COLO668 (cell line): ENCODE data around the gene LRFN4.
A peak's percentile ranks its signal among the peaks of the same experiment; 100 is the strongest.

ENCODE experiments used
- DNase-seq: peaks from one replicate; lab custom pipeline; 2025; ENCODE audit not compliant: unreplicated experiment; lab: John Stamatoyannopoulos, UW

LRFN4 gene

DNA sequence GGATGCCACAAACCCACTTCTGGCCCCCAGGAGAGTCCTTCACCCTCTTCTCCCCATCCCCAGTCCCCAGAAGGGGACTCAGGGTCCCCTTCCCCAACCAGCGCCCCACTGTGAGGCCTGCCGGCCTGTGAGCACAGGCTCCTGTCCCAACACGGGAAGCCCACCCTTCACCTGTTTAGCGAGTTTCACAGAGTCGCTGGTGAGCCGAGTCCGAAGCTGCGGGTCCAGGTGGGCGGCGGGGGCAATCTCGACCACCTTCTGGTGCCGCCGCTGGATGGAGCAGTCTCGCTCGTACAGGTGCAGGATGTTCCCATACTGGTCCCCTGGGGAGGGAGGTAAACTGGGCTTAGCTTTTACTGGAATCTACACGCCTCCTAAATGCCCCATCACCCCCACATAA lies 13.3 kb downstream of the LRFN4 start:
- no peak for DNase-seq

DNA sequence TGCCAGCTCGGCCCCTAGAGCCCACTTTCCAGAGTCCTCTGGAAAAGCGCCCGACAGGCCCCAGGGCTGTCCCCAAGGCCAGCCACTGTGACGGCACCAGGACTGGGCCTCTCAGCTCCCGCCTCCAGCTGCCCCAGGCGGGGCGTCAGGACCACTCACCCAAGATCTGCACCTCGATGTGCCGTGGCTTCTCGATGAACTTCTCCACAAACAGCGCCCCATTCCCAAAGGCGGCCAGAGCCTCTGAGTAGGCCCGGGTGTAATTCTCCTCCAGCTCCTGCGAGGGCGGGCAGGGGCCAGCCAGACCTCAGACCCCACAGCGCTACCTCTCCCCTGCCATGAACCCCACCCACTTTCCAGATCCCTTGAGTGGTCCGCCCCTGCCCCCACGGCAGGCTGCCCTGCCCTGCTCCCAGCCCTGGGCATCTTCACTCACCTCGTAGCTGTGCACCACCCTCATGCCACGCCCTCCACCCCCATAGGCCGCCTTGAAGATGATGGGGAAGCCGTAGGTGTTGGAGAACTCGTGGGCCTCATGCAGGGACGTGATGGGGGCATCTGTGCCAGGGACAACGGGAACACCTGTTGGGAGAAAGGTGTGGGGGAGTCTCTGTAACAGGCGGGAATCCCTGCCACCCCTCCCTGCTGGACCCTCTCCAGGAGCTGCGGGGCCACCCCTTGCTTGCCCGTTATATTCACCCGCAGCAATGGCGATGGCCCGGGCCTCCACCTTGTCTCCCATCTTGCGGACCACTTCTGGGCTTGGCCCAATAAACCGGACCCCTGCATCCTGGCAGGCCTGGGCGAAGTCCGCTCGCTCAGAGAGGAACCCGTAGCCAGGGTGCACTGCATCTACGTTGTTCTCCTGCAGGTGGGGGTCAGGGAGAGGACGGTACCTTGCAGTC lies 14.0 kb downstream of the LRFN4 start:
- DNase-seq, result no peak

DNA sequence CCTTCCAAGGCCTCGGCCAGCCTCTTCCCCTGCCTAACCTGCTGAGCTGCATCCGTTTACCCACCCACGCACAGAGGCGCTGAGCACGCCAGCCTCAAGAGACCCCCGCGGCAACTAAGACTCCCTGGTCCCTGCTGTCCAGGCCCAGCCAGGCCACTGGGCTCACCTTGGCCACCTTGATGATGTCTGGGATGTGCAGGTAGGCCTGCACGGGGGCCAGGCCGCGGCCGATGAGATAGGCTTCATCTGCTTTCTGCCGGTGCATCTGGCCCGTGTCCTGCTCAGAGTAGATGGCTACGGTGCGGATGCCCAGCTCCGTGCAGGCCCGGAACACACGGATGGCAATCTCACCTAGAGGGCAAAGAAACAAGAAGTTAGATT lies 14.6 kb downstream of the LRFN4 start:
- DNase-seq, result no peak

DNA sequence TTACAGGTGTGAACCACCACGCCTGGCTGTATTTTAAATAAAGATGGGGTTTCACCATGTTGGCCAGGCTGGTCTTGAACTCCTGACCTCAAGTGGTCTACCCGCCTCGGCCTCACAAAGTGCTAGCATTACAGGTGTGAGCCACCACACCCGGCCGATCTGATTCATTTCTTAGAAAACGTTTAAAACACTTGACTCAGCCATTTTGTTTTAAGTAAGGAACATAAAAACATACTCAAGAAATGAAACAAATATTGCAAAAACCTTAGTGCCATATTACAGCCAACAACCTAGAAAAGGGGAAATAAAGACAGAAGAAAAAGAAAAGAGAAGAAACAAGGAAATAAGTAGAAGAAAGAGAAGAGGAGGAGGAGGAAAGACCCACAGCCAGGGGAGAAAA lies 17.4 kb downstream of the LRFN4 start:
- DNase-seq, result no peak

DNA sequence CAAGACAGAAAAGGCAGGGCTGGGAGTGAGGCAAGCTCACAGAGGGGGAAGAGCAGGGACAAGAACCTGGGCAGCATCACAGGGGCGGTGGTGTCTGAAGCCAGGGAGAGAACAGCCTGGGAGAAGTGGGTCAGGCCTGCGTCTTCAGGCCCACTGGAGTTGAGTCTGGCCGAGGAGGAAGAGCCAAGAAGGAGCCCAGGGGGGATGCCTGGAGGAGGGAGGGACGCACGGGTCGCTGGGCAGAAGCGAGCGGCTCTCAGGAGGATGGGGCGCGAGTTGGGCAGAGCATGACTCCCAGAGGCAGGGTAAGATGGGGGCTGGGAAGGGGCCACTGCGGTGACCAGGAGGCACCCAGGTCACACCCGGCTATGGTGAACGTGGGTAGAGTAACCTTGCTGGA lies 18.5 kb downstream of the LRFN4 start:
- no peak for DNase-seq

DNA sequence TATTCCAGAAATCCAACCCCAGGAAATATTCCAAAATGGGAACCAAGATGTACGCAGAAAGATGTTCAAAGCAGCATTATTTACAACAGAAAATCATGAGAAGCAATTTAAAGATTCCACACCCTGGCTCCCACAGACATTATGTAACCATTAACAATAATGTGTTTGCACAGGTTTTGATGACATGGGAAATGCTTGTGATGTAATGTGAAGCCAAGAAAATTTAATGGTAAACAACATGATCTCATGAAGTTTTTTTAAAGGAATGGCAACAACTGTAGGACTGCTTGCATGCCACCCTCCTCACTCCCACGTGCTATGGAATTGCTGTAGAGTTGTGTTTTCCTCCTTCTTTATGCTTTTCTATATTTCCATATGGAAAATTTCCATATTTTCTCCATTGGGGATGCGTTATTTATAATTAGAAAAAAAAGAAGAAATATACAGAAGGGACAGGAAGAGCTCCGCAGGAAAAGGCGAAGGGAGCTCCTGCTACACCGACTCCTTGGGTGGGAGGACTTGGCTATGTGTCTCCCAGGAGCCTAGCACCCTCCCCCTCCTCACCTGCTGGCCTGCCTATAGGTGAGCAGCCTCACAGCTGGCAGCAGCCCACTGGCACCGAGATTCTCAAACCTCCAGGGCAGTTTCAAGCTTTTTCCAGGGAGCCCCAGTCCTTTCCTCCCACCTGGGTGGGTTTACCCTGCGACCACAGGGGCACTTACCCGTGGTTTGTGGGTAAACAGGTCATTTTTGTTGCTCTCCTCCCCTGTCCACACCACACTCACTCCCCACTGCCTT lies 20.9 kb downstream of the LRFN4 start:
- no peak for DNase-seq

DNA sequence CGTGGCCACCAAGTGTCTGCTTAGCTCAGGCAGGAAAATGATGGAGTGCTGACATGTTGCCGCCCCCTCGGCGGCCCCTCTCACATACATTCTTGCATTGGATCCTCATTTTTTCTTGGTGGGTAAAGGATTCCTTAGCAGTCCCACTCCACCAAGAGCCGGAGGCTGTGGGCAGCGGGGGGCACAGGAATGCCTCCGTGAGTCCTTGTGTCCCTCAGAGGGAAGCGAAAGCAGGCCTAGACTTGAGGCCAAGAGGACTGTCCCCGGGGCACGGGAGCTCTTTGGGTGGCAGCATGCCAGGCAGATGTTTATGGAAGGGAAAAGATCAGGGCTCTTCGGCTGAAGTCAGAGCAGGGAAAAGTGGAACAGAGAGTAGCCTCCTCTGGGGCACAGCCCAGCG lies 21.6 kb downstream of the LRFN4 start:
- no peak for DNase-seq

DNA sequence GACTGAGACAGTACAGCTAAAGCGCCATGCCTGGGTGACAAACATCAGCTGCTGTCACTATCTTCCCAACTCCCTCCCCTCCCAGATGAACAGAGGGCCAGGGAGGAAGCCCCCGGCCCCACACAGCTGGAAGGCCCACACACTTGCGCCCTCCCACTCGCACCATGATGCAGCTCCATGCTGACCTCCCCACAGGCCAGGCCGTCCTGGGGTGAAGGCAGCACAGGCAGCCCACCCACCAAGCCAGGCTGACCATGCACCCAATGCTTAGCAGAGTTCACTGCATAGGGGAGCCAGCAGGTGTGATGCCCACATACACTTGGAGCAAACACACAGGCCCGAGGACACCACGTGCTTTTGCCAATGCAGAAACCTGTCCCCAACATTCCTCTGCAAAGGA lies 22.1 kb downstream of the LRFN4 start:
- DNase-seq, result no peak

DNA sequence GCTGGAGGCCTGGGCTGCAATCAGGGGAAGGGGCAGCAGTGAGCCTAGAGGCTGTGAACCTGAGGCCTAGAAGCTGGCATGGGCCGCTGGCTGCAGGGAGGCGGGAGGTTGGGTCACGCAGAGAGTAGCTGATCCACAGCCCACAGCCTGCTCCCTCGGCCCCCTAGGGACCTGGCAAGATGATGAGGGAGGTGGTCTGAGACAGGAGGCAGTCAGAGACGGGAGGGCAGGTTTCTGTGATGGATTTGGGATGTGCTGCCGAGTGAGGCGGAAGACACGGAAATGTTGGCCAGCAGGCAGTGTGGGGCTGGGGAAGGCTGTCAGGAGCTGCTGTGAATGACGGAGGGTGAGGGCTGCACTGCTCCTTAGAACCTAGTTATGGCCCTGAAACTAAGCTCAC lies 22.7 kb downstream of the LRFN4 start:
- no peak for DNase-seq

DNA sequence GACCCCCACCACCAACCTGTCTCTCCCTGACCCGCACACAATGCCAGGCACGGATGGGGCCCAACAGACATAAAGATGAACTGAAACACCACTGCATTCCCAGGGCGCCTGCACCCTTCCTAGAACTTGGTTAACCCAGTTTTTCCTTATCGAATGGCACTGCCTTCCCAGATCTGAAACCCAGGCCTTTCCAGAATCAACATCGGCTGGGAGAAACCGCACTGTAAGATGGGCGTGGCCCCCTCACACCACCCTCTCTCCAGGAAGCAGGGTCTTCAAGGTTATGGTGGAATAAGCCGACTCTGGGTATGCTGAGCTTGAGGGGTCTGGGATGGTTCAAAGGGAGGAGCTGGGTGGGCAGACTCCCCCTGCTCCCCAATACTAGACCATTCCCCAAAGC lies 23.1 kb downstream of the LRFN4 start:
- DNase-seq, result no peak

DNA sequence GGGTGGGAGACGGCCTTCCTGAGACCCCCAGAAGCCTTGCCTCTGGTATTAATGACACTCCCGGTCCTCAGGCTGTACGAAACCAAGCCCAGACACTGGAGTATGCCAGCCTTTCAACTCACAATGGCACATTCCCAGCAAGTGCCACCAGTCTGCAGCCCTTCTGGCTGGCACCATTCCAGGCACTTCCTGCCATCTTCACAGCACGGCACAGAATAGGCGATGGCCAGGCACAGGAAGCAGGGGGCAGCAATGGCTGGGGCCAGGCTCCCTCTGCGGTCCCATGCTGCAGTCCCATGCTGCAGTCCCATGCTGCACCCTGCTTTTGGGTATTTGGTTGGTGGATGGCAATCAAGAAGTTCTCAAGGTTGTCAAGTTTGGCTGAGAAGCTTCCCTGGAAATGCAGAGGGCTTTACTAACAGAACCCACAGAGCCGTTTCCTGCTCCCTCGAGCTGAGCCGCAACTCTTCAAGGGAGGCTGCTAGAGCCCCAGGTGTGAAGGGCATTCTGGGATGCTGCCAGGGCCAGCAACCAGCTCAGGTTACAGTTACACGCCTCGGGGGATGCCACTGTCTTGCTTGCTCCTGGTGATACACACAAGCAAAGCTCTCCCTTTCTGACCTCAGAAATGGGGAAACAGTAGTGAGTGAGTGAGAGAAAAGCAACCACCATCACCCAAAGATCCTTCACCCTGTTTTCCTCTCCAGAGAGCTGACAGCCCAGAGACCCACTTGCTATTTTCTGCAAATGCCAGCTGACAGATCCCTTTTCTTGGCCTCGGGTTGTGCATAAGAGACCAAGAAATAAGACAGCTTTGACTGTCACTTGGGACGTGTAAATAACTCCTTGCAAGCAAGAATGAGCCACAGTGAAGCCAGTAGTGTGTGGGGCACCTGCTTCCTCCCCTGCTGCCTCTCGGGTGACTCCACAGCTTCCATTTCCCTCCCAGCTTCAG lies 23.9 kb downstream of the LRFN4 start:
- DNase-seq, result peak; percentile 90

DNA sequence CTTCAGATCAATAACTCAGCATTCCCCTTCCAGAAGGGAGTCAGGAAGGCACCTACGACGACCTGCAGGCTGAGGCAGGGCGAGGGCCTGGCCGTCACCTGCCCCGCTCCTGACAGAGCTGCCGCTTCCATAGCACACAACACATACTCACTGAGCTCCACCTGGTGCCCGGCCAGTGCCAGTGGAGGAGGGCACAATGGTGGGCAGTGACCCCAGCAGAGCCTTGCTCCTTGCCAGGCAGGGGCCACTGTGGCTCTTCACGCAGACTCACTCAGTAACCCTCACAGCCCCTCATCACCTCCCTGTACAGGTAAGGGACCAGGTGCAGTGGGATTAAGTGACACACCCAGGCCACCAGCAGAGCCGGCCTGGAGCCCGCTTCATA lies 24.6 kb downstream of the LRFN4 start:
- DNase-seq, result peak; percentile 70

DNA sequence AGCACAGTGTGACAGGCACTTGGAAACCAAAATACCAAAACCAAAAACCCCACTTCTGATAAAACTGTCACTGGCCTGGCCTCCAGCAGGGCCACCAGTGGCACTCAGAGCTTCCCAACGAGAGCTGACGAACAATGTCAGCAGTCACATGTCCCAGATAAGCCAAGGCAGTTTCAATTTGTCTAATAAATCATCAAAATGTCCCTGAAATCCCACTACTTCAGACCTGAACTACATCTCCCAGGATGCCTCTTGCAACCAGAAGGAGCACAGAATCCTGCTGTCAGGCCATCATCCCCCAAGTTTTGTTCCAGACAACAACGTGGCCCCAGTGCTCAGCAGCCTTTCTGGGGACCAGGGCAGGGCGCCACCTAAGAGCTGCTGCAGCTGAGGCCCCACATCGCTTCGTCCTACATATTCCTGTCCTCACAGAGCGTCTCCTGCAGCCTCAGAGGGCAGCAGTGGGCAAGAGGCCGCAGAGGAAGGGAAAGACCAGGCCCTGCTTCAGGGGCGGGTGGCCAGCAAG lies 25.1 kb downstream of the LRFN4 start:
- DNase-seq, result no peak

DNA sequence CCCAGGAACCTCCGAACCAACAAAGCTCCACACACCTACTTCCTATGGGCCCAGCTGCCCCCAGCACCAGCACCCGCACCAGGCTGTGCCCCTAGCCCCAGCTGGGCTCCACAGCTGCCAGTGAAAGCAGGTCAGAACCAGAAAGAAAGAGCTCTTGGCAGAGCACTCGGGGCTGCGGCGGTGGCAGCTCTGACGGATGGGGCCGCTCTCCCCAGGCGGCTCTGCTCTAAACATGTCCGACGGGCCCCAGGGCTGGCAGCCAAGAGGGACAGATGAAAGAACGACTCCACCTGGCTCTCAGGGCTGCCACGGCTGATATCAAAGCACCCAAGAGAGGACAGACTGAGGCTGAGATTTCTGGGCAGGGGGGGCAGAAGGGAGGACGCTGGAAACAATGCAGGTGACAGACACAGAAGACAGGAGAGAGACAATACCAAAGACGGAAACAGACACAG lies 25.7 kb downstream of the LRFN4 start:
- DNase-seq, result peak; percentile 63

DNA sequence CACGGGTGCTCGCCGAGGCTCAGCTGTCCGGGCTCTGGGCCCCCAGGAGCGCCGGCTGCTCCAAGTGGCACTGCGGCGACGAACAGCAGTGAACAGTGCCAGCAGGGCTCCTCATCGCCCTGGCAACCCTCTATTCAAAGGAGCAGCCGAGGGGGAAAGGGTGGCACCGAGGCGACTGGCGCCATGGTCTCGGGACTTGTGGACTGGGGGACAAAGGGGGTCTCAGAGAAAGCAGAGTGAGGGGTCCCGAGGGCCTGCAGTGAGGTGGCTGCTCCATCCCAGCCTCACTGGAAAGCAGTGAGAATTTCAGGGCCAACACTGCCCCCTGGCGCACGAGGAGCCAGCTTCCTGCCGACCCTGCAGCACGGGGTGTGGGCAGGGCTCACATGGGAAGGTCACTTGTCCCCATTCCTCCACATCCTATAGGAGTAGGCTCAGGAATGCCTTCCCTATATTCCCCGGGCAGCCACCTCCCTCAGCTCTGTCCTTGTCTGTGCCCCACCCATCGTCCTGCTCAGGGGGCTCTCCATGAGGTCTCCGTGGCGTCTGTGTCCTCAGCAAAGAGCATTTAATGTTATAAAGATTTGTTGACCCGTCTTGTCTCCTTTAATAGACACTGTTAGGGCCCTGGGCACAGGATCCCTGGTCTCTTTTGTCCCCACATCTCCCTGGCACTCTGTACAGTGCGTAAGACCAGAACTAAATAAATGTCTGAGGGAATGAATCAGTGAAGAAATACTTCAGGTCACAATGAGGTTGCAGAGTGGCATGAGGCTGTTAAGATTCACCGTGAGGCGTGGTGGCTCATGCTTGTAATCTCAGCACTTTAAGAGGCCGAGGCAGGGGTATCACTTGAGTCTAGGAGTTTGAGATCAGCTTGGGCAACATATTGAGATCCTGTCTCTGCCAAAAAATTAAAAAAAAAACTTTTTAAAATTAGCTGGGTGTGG lies 26.4 kb downstream of the LRFN4 start:
- peak; percentile 85 for DNase-seq

DNA sequence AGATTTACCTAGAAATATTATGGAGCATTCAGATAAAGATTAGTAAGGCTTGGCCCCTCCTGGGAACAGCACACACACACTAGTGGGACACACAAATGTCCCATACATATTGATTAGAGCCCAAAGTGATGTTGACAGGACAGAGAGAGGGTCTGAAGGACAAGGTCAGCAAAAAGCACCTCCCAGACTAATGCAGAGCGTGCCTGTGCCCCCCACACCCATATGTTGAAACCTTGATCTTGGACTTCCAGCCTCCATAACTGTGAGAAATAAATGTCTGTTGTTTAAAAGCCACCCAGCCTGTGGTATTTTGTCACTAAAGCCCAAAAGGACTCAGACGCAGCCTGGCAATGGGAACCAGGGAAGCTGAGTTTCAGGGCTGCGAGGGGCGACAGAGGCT lies 27.6 kb downstream of the LRFN4 start:
- no peak for DNase-seq

DNA sequence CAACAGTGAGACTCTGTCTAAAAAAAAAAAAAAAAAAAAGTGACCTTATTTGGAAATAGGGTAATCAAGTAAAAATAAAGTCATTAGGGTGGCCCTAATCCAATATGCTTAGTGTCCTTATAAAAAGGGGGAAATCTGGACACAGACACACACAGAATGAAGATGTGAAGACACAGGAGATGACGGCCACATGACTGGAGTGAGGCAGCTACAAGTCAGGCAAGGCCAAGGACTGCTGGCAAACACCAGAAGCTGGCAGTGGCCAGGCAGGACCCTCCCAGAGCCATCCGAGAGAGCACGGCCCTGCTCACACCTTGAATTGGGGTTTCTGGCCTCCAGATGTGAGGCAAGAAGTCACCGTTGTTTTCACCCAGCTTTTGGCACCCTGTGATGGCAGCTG lies 28.6 kb downstream of the LRFN4 start:
- no peak for DNase-seq

DNA sequence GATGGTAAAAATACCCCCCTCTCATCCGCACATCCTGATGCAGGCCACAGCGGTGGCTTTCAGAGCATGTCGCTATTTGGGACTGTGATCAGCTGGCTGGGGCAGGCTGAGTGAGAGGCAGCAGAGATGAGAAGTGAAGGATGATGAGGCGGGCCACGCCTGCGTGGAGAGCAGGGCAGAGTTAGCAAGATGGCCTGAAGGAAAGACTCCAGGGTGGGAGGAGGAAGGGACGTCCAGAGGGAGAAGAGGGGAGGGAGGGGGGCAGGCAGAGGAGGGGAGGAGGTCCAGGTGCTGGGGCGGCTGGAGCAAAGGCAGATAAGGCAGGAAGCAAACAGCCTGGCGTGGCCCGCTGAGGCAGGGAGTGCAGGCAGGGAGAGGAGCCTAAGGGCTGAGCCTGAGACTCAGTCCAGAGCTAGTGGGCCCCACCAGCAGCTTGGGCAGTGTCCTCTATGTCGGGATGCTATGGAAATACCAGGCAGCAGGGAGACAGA lies 29.1 kb downstream of the LRFN4 start:
- no peak for DNase-seq

DNA sequence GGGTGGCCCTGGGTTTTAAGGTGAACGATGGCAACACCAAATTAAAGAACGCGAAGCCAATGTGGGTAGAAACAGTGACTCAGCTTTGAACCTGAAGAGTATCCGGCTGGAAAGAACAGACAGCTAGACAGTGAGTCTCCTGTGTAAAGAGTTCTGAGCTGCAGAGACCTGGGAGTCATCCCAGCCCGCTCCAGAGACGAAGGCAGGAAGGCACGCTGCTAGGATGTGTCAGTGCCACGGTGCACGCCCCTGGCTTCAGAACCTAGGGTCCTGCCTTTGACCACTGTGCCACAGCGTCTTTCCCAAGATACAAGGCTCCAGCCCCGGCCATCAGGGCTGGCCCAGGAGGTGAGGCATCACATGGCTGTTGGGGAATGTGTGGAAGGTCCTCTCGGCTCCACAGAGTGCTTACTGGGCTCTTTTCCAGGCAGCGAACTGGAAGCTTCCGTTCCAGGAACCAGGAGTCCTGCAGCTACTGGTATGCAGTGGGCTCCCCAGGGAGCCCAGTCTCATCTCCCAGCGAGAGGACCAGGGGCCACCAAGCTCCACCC lies 29.9 kb downstream of the LRFN4 start:
- no peak for DNase-seq
